NCI-H2227 (cell line): ENCODE results near the gene MCRIP2.
A peak's percentile ranks its signal among the peaks of the same experiment; 100 is the strongest.

Source experiments
- DNase-seq: peaks from one replicate; lab custom pipeline; 2025; ENCODE audit not compliant: unreplicated experiment; lab: John Stamatoyannopoulos, UW

MCRIP2 gene

DNA sequence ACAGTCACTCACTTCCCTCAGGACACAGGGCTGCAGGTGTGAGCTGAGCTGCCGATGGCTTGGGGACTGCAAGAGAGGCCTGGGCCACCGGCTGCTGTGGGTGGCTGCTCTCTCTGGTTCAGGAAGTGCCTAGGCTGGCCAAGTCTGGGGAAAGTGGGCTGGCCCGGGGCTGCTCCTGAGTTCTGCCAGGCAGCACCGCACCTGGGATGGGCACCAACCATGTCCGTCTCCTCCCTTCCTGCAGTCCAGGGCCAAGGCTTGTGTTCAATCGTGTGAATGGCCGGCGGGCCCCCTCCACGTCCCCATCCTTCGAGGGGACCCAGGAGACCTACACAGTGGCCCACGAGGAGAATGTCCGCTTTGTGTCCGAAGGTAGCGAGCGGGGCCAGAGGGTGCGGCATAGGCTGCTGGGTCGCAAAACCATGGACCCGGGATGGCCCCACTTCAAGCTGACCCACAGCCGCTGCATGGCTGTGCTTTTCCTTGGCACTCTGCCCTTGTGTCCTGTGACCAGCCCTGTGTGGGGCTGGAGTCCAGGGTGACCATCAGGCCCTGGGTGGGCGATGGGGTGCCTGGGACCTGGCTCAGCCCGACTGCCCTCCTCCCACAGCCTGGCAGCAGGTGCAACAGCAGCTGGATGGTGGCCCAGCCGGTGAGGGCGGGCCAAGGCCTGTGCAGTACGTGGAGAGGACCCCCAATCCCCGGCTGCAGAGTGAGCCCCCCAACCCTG, 5.7 kb downstream of the MCRIP2 start:
- no peak for DNase-seq

DNA sequence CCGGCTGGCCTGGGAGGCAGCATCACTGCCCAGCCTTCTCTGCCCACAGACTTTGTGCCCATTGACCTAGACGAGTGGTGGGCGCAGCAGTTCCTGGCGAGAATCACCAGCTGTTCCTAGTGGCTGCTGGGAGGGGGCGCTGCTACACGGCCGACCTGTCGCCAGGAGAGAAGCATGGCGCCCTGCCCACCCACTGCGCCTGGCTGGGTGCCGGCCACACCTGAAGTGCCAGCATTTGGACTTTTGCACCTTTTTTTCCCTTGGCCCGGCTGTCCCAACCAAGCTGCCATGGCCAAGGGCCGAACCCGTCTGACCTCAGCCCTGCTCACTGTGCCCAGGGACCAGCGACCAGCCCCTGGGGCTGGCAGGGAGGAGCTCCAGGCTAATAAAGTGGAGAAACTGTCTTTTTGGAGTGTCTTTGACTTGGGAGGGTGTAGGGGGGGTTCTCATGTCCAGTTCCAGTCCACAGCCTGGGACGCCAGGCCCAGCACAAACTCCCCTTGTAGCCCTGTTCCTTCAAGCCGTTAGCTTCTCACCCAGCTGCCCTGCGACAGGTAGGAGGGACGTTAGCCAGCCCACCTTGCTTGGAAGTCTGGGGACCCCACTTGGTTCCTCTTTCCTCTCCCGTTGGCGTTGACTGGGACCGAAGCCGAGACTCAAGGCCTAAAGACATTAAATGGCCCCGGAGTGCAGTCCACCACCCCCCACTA, 6.6 kb downstream of the MCRIP2 start:
- peak; percentile 28 for DNase-seq

DNA sequence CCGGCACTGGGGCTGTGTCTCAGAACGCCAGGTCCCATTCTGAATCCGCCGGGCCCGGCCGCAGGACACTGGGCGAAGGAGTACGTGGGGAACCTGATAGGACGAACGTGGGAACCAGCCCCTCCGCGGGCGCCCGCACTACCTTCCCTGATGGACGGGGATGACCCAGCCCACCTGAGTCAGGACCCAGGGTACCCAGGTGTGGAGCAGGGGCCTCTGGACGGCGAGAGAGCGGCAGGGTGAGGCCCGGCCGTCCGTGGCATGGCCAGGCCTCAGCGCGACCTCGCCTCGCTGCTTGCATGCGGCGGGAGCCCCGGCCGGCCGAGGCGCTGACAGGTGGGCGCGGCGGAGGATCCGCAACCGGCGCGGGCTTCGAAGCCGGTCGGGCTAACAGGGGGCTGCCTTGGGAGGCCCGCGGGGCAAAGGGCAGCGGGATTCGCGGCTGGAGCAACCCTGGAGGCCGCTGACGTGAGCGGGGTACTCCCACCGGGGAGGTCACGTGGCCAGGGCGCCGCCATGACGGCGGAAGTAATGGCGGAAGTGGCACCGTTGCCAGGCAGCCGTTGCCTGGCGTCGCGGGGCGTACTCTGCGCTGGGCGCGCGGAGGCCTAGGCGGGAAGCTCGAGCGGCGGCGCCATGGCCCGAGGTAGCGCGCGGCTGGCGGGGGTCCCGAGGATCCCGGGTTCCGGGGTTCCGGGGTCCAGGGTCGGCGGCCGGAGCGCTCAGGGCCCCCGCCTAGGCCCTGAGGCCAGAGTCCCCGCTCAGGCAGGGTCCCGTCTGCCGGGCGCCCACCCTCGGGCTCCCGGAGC, 7.4 kb downstream of the MCRIP2 start, which contains the start of gene WDR90:
Gene WDR90 (plus strand): TSS at position 585 of the 809 bp plus-strand sequence. CDS start 52 bp downstream, at position 637.
- peak; percentile 96 for DNase-seq

DNA sequence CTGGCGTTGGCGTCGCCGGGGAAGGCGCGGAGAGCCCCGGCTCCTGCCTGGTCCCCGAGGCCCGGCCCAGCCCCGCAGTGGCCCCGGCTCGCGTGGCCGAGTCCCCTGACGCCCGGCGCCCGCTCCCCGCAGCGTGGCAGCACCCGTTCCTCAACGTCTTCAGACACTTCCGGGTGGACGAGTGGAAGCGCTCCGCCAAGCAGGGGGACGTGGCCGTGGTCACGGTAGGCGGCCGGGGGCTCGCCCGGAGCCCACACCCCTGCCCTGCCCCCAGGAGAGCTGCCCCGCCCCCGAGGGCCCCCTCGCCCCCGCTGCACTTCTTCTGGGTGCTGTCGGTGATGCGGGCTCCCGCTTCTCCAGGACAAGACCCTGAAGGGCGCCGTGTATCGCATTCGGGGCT, 8.0 kb downstream of the MCRIP2 start:
- DNase-seq, result no peak

DNA sequence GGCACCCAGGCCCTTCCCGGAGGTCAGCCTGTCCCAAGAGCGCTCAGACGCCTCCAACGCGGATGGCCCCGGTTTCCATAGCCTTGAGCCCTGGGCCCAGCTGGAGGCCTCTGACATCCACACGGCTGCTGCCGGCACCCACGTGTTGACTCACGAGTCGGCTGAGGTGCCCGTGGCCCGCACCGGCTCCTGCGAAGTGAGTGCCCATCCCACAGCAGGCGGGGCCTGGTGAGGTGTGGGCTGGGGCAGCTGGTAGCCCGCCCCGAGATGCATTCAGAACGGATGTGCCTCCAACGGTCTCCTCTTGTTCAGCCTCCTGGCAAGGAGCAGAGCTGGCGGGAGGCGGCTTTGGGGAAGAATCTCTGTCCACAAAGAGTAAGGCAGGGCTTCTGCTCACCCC, 10.2 kb downstream of the MCRIP2 start:
- no peak for DNase-seq

DNA sequence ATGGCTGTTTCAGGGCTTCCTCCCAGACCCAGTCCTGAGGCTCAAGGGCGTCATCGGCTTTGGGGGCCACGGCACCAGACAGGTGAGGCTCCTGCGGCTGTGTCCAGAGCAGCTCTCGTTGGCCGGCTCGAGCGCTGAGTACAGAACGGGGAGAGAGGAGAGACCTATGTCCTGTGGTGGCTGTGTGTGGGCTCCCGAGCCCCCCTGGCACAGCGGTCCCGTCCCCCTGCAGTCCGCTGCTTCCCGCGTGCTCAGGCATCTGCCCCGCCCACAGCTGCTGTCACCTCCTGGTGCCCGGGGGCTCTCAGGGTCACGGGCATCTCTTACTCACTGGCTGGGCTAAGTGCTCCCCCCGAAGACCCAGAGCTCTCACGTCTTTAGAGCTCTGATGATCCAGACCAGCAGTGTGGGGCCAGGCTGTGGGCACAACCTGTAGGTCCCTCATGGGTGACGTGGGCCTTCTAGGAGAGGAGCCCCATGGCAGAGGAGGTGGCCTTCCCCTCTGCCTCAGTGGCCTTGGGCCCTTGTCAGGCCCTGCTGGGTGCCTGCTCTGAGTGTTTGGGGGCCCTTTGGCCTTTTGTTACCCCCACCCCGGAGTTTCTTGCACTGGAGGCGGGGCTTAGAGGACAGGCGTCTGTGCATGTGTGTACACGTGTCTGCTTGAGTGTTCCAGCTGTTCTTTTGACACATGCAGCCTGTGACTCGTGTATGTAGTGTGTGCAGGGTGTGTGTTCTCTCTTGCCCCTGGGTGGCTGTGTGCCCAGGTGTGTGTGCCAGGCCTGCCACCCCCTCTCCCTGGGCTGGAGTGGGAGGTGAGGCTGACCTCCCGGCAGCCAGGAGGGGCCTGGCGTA, 11.1 kb downstream of the MCRIP2 start:
- no peak for DNase-seq

DNA sequence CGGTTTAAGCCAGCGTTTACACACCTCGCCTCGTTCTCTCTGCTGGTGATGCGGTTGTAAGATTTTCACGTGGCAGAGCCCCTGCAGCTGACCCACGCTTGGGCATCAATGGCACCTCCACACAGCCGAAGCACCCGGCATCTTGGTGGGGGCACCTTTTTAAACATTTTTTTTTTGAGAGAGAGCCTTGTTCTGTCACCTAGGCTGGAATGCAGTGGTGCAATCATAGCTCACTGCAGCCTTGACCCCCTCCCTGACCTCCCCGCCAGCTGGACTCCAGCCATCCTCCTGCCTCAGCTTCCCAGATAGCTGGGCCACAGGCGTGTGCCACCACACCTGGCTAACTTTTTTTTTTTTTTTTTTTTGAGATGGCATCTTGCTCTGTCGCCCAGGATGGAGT, 12.4 kb downstream of the MCRIP2 start:
- no peak for DNase-seq

DNA sequence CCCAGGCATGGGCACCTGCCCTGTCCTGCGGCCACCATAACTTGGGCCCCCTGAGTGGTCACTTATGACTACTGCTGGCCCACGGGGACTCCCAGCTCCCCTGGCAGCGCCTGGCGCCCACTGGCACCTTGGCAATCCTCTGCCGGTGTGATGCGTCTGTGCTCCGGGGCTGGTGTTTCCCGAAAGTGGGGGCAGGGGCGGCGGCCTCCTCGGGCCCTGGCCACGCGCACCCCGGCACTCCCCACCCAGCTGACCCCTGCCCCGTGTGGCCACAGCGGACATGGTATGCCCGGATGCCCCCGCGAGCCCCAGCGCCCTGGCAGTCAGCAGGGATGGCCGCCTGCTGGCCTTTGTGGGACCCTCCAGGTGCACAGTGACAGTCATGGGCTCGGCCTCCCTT, 15.9 kb downstream of the MCRIP2 start:
- DNase-seq, result no peak

DNA sequence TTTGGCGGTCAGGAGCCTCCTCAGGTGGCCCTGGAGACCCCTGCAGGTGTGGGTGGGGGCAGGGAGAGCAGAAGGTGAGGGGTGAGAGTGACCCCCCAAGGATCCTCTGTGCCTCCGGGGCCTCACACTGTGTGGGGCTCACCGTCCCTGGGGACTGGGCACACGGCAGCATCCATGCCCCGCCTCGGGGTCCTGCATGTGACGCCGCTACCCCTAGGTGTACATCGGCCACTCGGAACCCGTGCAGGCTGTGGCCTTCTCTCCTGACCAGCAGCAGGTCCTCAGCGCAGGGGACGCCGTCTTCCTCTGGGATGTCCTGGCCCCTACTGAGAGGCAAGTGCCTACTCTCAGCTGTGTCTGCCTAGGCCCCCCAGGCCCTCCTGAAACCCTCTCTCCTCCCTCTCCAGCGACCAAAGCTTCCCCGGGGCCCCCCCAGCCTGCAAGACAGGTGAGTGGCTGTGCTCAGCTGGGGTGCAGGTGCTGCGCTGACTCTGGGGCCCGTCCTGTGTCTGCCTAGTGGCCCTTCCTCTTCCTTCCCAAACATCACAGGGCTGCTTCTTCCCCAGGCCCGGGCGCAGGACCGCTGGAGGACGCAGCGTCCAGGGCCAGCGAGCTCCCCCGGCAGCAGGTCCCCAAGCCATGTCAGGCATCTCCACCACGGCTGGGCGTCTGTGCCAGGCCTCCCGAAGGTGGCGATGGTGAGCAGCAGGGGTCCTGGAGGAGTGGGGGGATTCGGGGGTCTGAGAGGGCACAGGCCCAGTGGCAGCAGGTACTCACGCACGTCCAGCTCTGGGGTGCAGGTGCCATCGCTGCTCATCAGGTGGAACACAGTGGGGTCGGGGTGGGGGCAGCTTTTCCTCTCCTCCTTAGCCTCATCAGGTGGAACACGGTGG, 17.3 kb downstream of the MCRIP2 start:
- DNase-seq, result no peak

DNA sequence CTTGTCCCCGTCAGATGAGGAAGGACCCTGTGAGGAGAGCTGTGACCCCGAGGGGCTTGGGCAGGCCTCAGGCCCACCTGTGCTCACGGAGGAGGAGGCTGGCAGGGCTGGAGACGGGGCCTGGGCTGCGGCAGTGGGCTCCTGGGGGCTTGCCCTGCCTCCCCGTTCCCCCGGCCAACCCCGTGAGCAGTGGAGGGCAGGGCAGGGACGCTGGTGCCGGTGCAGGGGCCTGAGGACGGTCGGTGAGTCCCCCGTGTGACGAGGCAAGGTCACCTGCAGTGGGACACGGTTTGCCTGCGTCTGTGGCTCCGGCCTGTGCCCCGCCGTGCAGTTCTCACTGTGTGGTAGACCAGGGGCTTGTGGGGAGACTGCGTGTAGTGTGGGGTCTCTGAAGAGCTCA, 18.0 kb downstream of the MCRIP2 start:
- no peak for DNase-seq

DNA sequence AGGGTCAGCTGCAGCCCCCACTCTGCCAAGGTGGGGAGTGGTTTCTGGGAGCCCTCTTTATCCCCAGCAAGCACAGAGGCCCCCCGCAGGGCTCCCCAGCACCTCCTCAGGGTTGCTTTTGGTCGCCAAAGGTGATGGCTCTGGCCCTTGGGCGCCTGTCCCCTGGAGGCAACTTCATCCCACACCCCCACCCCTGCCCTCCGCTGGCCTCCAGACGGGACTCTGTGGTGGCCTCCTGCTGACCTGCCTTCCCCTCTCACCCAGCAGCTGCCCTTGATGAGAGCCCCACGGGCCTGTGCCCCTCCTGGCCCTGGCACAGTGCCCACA, 18.5 kb downstream of the MCRIP2 start:
- no peak for DNase-seq

DNA sequence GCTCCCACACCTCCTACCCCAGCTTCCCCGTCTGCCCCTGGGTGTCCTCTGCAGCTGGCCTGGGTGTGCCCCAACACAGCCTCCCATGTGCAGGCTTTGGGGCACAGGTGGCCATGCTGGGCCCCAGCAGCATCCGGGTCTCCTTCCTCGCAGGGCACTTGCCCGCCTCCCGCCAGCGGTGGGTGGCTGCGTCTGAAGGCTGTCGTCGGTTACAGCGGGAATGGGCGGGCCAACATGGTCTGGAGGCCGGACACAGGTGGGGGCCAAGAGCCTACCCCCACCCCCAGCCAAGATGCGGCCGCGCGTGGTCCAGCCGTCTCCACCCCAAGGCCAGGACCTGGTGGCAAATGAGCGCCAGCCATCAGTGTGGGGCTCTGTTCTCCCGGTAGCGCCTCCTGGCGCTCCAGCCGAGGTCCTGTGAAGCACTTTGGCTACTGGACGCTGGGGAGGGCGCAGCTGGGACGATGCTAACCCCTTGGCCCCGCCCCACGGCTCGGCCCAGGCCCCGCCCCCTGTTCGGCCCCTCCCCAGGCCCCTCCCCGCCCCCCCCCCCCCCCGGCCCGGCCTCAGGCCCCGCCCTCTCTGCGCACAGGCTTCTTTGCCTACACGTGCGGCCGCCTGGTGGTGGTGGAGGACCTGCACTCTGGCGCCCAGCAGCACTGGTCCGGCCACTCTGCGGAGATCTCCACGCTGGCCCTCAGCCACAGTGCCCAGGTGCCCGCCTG, 19.0 kb downstream of the MCRIP2 start:
- DNase-seq, result peak; percentile 72

DNA sequence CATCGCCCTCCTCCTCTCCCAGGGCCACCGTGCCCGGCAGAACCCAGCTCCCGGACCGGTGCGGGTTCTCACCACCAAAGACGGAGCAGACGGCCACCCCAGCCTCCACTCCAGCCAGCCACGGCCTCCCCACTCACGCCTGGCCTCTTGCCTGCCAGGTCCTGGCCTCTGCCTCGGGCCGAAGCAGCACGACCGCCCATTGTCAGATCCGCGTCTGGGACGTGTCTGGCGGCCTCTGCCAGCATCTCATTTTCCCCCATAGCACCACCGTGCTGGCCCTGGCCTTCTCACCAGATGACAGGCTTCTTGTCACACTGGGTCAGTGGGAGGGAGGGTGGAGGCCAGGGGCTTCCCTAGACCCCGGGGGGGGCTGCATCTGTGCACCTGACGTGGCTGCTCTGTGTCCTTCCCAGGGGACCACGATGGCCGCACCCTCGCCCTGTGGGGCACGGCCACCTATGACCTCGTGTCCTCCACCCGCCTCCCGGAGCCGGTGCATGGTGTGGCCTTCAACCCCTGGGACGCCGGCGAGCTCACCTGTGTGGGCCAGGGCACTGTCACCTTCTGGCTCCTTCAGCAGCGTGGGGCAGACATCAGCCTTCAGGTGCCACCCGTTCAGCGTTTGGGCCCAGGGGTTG, 19.7 kb downstream of the MCRIP2 start:
- DNase-seq, result no peak

DNA sequence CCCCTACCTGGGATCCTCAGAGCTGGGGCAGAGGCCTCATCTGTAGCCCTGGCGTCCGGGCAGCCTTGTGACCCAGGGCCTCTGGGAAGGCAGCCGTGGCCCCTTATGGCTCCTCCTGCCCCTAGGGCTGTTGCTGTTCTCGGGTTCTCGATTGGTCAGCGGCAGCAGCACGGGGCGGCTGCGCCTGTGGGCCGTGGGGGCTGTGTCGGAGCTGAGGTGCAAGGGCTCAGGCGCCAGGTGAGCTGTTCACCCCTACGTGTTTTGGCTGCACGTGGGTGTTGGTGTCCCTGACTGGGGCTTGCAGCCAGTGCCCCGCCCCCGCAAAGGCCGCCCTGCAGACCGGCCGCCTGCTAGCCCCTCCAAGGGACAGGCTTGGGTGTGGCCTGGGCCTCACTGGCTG, 20.5 kb downstream of the MCRIP2 start:
- DNase-seq, result no peak

DNA sequence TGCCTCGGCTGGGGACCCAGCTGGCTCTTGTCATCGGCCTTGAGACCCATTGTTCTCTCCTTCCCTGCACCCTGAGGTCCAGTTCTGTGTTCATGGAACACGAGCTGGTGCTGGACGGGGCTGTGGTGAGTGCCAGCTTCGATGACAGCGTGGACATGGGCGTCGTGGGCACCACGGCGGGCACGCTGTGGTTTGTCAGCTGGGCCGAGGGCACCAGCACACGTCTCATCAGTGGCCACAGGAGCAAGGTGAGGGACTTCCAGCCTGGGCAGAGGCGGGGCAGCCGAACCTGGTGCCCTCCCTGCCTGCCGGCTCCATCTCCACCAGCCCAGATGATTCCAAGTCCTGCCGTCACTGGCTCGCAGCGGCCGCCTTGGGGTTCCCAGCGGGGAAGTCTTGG, 21.0 kb downstream of the MCRIP2 start:
- DNase-seq, result no peak

DNA sequence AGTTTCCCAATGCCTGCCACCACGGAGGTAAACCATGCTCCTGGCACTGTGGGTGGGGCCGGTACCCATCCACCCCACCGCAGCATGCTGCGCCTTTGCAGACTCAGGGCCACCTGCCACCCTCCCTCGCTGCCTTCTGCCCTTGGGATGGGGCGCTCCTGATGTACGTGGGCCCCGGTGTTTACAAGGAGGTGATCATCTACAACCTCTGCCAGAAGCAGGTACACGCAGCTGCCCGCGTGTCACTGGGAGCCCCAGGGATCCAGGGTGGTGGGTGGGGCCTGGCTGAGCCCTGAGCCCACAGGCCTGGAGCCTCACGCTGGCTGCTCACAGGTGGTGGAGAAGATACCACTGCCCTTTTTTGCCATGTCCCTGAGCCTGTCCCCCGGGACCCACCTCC, 24.9 kb downstream of the MCRIP2 start:
- no peak for DNase-seq

DNA sequence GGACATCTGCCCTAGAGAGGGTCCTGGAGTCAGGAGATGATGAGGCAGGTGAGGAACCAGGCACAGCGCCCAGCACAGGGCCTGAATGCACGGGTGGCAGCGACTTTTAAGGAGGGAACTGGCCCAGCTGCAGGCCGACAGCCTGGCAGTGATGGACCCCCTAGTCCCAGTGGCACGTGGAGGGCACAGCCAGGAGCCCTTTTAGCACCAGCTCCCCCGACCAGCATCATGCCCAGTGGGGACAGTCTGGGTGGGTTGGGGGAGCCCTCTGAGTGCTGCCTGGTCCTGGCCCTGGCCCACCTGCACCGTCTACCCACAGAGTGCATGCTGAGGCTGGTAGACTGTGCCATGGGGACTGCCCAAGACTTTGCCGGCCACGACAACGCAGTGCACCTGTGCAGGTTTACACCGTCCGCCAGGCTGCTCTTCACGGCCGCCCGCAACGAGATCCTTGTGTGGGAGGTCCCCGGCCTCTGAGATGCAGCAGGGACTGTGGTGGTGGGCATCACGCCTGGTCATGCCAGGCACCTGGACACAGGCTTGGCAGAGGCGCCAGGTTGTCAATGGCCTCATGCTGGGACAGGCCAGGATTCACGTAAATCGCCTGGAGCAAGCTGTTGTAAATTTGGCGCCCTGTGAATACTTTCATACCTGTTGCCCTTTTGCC, 25.6 kb downstream of the MCRIP2 start:
- no peak for DNase-seq

DNA sequence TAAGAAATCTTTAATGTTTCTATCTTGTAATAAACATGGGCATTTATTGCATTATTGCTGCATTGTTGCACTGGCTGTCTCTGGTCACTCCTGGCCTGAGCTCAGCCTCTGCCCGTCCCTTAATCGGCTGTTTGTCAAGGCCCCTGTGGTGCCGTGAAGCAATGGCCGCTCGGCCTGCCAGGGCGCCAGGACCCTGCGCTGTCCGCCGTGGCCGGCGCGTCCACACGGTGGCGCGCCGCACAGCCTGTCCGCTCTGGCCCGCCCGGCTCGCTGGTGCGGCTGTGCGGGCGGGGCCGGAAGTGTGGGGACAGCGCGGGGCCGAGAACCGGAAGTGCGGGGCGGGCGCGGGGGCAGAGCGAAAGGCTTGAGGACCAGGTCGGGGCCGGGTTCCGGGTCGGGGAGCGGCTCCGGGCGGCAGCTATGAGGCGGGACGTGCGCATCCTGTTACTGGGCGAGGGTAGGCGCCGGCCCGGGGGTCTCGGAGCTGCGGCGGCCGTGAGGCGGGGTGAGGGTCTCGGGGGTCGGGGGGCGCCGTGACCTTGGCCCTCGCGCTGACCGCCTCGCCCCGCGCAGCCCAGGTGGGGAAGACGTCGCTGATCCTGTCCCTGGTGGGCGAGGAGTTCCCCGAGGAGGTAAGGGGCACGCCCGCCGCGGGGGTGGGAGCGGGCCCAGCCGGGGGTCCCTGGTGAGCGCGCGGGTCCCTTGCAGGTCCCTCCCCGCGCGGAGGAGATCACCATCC, 26.3 kb downstream of the MCRIP2 start, which contains the start of gene RHOT2:
Gene RHOT2 (plus strand): TSS at position 353 of the 739 bp plus-strand sequence. CDS start 68 bp downstream, at position 421.
- DNase-seq, result peak; percentile 96
